Right lobe of liver (tissue), 6 donors: Measurements from ENCODE around the gene GFER. TPM values are rescaled to one million over a fixed set of nuclear protein-coding genes. Genes with fewer than 3 reads are reported as not detected.

Experiments
- ATAC-seq, 4 donors: fragments of 200-7000 bp; cut with Tn5 transposase; one replicate each; pipeline ENCODE4 v1.9.1; 2020; ENCODE audit warnings: mild to moderate bottlenecking in 4 of 4, moderate library complexity in 4 of 4
- DNase-seq, 3 donors: peaks; one replicate each; pipeline ENCODE4 v3.0.0-alpha.2; 2020
- H3K27ac ChIP-seq, 3 donors: fragments of 200-600 bp; one replicate each; pipeline ENCODE4 v1.8.0; 2022
- H3K27me3 ChIP-seq, 2 donors: fragments of 200-600 bp; one replicate each; pipeline ENCODE4 v1.8.0; 2022
- H3K36me3 ChIP-seq, 4 donors: fragments of 200-600 bp; sonication (generic) in 1 of 4; one replicate each; pipeline versions ENCODE4 v1.5.1 to v1.8.0; 2017 to 2022; ENCODE audit warnings: control low read depth in 1 of 4
- H3K4me1 ChIP-seq, 4 donors: fragments of 200-600 bp; sonication (generic) in 1 of 4; one replicate each; pipeline versions ENCODE4 v1.5.1 to v1.8.0; 2017 to 2022; ENCODE audit warnings: control low read depth in 1 of 4
- H3K4me3 ChIP-seq, 3 donors: fragments of 200-600 bp; one replicate each; pipeline ENCODE4 v1.8.0; 2022
- H3K9me3 ChIP-seq, 4 donors: fragments of 200-600 bp; sonication (generic) in 1 of 4; one replicate each; pipeline versions ENCODE4 v1.5.1 to v1.8.0; 2017 to 2022; ENCODE audit warnings: control low read depth in 1 of 4
- CTCF ChIP-seq, 4 donors: fragments of 200-600 bp in 3 of 4; fragments of 450-650 bp in 1 of 4; IDR thresholded peaks; one replicate each; pipeline versions ENCODE4 v1.5.1 to v1.8.0; 2016 to 2022; ENCODE audit warnings: antibody characterized with exemption in 4 of 4, mild to moderate bottlenecking in 2 of 4
- POLR2A ChIP-seq: fragments of 450-650 bp; IDR thresholded peaks from one replicate; pipeline ENCODE4 v1.6.1; 2017; ENCODE audit warnings: antibody characterized with exemption, mild to moderate bottlenecking
- WGBS: methylation state at CpG from one replicate; pipeline ENCODE4 v1.1.6; 2018; ENCODE audit warnings: low coverage, low lambda C conversion rate; ENCODE audit not compliant: insufficient coverage; ENCODE audit errors: missing lambda C conversion rate; 5-methylcytosine and 5-hydroxymethylcytosine counted together
- intact Hi-C, 2 donors: fragments of 100-400 bp; cut with DNase I; formaldehyde crosslinking; loops; one replicate each; pipeline versions ENCODE4 v1.11.2 to v1.14.1; 2022
- total RNA-seq, 6 experiments: library from RNA; depleted of rRNA in 2 of 6; stranded (reverse); fragments of >200 nt in 2 of 6; fragmentation: NEBNext Ultra II Directional in 3 of 6; extraction: Animal tissue kit (Norgen Biotek cat#: 25700) in 3 of 6; gene quantifications; one replicate each; pipeline versions ENCODE4 v1.1.0 to v1.2.4, GENCODE V29; 2016 to 2023
- donor health status: DM: no; HTN: yes; CAD: no.
- donor health status: DM: no; HTN: no; CAD: no.
- donor health status: DM: no; HTN: no; CAD: no.
- donor health status: DM: no; HTN: yes; CAD: no.
- donor health status: DM: no; HTN: yes; CAD: no.

The GFER gene
- total RNA-seq, 6 experiments from 2014 or later = 16.1 to 18.6 (median 18.0) TPM

DNA sequence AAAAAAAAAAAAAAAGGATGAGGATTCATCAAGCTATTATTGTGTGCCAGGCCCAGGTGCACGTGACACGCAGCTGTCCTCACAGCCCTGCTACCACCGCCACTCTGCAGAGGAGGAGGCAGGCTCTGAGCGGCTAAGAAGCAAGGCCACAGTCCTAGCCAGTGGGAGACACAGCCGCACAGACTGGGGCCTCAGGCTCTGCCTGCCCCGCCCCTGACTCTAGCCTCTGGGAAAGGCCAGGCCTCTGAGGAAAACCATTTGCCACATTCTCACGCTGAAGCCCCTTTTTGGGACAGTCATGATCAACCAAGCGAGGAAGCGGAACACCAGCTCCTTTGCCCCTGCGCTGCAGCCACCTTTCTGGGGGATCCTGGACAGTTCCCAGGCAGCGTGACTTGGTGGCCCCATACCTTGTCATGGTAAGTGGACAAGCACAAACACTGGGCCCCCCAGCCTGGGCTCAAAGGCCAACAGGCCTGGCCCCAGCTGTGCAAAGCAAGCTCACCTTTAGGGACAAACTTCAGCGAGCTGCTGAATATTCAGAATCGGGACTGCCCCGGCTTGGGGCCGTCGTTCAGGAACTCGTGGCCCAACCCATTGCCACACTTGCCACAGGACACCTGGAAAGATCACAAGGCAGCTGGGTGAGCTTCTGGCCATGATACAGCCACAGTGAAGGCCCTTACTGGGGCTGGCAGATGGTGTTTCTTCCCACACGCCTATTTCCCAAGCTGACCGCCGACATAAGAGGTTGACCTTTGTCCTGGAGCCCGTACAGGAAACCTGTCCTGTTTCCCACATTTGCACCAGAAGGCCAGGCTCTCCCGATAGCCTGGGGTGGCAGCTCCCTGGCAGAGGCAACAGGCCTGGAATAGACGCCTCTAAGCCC is 43.5 kb upstream of the GFER start:
- Histone ChIP-seq H3K36me3 (peaks cover 0 to 41% (median 17%) of the 10 kb centered on the region in 4 donors), H3K27me3 (no peaks in the 10 kb centered on the region), H3K27ac (peak overlapping the region; percentile 36 to 85 (median 73)), H3K9me3 (no peaks in the 10 kb centered on the region), H3K4me3 (peak overlapping the region; percentile 75 to 83 (median 79)), H3K4me1 (peaks cover 0 to 48% (median 16%) of the 10 kb centered on the region in 4 donors)
- WGBS = 20% methylated on average over 1 of the region's 23 CpGs
- no peak for TF ChIP-seq CTCF (IDR thresholded peaks at IDR 0.05)
- peak; percentile 87 for TF ChIP-seq POLR2A
- intact Hi-C loops = no loop called here
- ATAC-seq = peak; percentile 27 to 51 (median 44)
- DNase-seq = peak; percentile 58 to 90 (median 87)

GRCh38 chr16:1941162-1942046 is 42.6 kb upstream of the GFER start:
- no peaks in the 10 kb centered on the region for H3K27me3 ChIP-seq
- DNase-seq (peak; percentile 78 to 82 (median 80)), ATAC-seq (peak; percentile 27 to 48 (median 44))
- H3K4me1 ChIP-seq = peaks cover 0 to 48% (median 16%) of the 10 kb centered on the region in 4 donors
- peaks cover 0 to 41% (median 17%) of the 10 kb centered on the region in 4 donors for H3K36me3 ChIP-seq
- H3K27ac ChIP-seq = peak overlapping the region; percentile 36 to 85 (median 73)
- TF ChIP-seq POLR2A (no peak), CTCF (IDR thresholded peaks at IDR 0.05) (peak; percentile 46 to 60 (median 52))
- intact Hi-C loops = no loop called here
- H3K9me3 ChIP-seq = no peaks in the 10 kb centered on the region
- H3K4me3 ChIP-seq = peak overlapping the region; percentile 75 to 83 (median 79)
- WGBS = 6% methylated on average over 10 of the region's 30 CpGs

DNA sequence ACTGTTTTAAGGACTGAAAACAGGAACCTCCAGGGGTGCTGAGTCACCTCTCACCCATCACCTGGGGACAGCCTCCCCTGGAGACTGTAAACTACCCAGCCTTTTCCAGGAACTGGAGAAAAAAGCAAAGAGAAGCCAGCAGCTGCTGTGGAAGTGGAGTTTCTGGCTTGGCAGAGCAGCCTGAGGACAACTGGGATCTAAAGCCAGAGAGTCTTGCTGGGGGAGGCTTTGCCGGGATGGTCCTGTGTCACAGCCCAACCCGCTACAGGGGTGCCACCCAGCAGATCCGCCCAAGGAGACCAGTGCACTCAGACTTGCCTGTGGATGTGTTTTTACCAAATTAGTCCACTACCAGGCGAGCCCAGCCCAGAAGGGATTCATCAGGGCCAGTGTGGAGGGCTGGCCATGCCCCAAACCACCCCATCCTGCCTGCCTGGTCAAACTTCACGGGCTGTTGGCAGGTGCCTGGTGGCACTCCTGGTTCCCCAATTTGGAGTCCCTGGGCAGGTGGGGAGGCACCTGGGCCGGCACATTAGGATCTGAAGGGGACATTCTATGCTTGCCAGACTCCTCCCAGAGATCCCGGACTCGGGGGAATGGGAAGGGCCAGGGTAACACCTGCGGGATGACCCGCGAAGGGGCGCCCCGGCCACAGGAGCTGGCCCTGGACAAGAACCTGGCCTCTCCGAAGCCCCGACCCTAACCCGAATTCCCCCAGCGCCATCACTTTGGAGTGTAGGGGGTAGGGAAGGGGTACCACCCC is 41.8 kb upstream of the GFER start:
- Histone ChIP-seq H3K4me1 (peaks cover 0 to 48% (median 16%) of the 10 kb centered on the region in 4 donors), H3K27me3 (no peaks in the 10 kb centered on the region), H3K9me3 (no peaks in the 10 kb centered on the region), H3K36me3 (peaks cover 0 to 35% (median 13%) of the 10 kb centered on the region in 4 donors), H3K27ac (peak overlapping the region; percentile 66 to 85 (median 73)), H3K4me3 (peak overlapping the region; percentile 75 to 83 (median 79))
- TF ChIP-seq CTCF (IDR thresholded peaks at IDR 0.05) (no peak), POLR2A (no peak)
- 3% methylated on average over 9 of the region's 17 CpGs for WGBS
- peak in 3 of 4 donors; percentile 2 to 11 (median 3) for ATAC-seq
- intact Hi-C loops = no loop called here
- DNase-seq = peak in 1 of 3 donors; percentile 69
